Measurements from ENCODE around the gene TPO.

The TPO gene

DNA sequence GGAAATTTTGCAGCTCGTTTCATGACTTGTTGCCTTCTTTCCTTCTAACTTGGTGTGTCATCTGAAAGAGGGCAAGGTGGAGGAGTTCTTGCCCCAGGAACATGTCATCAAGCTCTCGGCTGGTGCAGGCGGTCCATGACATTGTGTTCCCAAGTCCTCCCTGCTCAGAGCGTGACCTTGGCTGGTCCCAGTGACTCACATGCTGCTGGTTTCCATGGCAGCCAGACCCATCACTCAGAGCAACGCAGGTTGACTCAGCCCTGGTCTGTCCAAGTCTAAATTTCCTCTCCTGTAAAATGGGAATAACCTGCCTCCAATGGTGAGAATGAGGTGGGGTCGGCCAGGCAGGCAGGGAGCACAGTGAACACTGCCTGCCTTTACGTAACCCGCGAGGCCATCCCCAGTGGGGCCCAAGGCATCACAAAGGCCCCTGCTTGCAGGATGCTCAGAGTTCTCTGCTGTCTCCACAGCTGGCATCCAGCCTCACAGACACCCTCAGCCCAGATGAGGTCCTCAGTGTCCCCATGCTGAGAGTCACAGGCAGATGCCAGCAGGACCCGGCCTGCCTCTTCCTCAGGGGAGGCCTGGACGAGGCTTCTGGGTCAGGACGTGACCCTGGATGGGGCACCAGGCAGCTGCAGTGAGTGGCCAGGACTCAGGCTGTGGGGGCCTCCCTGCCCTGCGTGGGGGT is 143.7 kb downstream of the TPO start:
- Histone ChIP-seq H3K27me3 (ENCODE audit: control insufficient read depth, insufficient read depth, low read length) (no peaks in the 10 kb centered on the region), H3K4me2 (ENCODE audit: low read length) (no peak overlapping the region), H3K4me3 (ENCODE audit: low read depth, low read length) (no peak overlapping the region), H3K79me2 (no peaks in the 10 kb centered on the region), H3K36me3 (ENCODE audit: control insufficient read depth, insufficient read depth, low read length) (no peaks in the 10 kb centered on the region), H2AFZ (no peak overlapping the region), H3K27ac (no peak overlapping the region), H3K9ac (no peak overlapping the region), H3K9me3 (ENCODE audit: control insufficient read depth, low read length) (no peaks in the 10 kb centered on the region), H3K4me1 (no peaks in the 10 kb centered on the region)
- TF ChIP-seq, protein P1, sequence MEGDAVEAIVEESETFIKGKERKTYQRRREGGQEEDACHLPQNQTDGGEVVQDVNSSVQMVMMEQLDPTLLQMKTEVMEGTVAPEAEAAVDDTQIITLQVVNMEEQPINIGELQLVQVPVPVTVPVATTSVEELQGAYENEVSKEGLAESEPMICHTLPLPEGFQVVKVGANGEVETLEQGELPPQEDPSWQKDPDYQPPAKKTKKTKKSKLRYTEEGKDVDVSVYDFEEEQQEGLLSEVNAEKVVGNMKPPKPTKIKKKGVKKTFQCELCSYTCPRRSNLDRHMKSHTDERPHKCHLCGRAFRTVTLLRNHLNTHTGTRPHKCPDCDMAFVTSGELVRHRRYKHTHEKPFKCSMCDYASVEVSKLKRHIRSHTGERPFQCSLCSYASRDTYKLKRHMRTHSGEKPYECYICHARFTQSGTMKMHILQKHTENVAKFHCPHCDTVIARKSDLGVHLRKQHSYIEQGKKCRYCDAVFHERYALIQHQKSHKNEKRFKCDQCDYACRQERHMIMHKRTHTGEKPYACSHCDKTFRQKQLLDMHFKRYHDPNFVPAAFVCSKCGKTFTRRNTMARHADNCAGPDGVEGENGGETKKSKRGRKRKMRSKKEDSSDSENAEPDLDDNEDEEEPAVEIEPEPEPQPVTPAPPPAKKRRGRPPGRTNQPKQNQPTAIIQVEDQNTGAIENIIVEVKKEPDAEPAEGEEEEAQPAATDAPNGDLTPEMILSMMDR (IDR thresholded peaks at IDR 0.05) = no peak

DNA sequence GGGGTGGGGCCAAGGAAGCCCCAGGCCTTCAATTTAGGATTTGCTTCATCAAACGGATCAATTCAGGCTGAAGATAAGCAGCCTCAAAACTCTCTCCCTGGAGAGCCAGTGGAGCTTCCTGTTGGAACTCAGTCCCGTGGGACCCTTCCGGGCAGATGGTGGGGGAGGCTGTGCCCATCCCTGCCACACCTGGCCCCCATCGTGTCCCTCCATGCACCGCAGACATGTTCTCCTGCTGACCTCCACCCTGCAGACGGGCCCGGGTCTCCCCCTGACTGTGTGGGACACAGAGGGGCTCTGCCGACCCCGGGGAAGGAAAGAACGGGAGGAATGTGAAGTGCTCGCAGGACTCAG is 144.2 kb downstream of the TPO start:
- no peaks in the 10 kb centered on the region for H3K9me3 ChIP-seq (ENCODE audit: control insufficient read depth, low read length)
- TF ChIP-seq, protein P1 (IDR thresholded peaks at IDR 0.05) = no peak
- no peaks in the 10 kb centered on the region for H3K4me1 ChIP-seq
- H3K79me2 ChIP-seq = no peaks in the 10 kb centered on the region
- H3K36me3 ChIP-seq (ENCODE audit: control insufficient read depth, insufficient read depth, low read length) = no peaks in the 10 kb centered on the region
- no peak overlapping the region for H3K9ac ChIP-seq
- H3K4me3 ChIP-seq (ENCODE audit: low read depth, low read length) = no peak overlapping the region
- H3K27me3 ChIP-seq (ENCODE audit: control insufficient read depth, insufficient read depth, low read length) = no peaks in the 10 kb centered on the region
- no peak overlapping the region for H3K27ac ChIP-seq
- no peak overlapping the region for H3K4me2 ChIP-seq (ENCODE audit: low read length)
- no peak overlapping the region for H2AFZ ChIP-seq

DNA sequence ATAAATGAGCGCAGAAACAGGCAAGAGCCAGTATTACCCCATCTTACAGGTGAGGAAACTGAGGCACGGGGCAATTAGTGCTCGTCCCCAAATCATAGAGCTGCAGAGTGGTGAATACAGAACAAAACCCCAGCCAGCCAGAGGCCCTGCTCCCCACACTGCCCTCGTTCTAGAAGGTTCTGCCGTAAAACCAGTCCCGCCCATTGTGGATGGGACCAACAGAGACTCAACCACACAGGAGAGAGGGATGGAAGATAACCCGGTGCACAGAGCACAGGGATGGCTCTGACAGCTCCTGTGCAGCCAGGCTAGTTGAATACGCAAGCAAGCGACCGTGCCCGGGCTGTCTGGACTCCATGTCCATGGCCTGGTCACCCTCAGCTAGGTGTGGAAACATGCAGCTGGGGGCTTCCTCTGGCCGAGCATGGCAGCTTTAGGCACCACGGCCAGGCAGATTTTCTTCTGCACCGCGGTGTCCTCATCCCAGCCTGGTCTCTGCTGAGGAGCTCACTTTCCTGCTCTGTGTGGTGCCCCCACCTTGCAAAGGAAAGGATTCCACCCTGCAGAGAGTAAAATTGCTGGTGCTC is 146.4 kb downstream of the TPO start:
- no peak overlapping the region for H3K27ac ChIP-seq
- TF ChIP-seq, protein P1 (IDR thresholded peaks at IDR 0.05) = no peak
- H3K9me3 ChIP-seq (ENCODE audit: control insufficient read depth, low read length) = no peaks in the 10 kb centered on the region
- no peak overlapping the region for H3K4me3 ChIP-seq (ENCODE audit: low read depth, low read length)
- H3K4me1 ChIP-seq = no peaks in the 10 kb centered on the region
- no peak overlapping the region for H2AFZ ChIP-seq
- H3K4me2 ChIP-seq (ENCODE audit: low read length) = no peak overlapping the region
- no peaks in the 10 kb centered on the region for H3K27me3 ChIP-seq (ENCODE audit: control insufficient read depth, insufficient read depth, low read length)
- H3K9ac ChIP-seq = no peak overlapping the region
- no peaks in the 10 kb centered on the region for H3K36me3 ChIP-seq (ENCODE audit: control insufficient read depth, insufficient read depth, low read length)
- no peaks in the 10 kb centered on the region for H3K79me2 ChIP-seq

DNA sequence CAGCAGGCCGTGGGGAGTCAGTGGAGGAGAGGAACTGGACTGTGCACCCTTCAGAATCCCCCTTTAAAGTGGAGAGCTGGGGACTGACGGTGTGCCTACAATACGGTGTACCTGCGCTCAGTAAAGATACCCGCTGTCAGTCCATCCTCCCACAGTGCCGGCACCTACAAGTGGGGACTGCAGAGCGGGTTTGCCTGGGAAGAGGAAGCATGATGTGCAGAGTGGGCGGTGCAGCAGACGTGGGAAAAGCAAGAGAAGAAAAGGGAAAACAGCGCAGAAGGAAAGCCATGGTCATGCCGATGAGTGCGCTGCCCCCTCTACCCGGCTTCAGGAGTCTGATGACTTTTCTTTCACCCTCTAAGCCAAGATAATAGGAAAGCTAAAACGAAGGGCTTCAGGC is 148.0 kb downstream of the TPO start:
- TF ChIP-seq, protein P1 (IDR thresholded peaks at IDR 0.05) = no peak
- H3K36me3 ChIP-seq (ENCODE audit: control insufficient read depth, insufficient read depth, low read length) = no peaks in the 10 kb centered on the region
- no peak overlapping the region for H3K27ac ChIP-seq
- H3K27me3 ChIP-seq (ENCODE audit: control insufficient read depth, insufficient read depth, low read length) = no peaks in the 10 kb centered on the region
- H2AFZ ChIP-seq = no peak overlapping the region
- H3K79me2 ChIP-seq = no peaks in the 10 kb centered on the region
- no peaks in the 10 kb centered on the region for H3K9me3 ChIP-seq (ENCODE audit: control insufficient read depth, low read length)
- H3K4me1 ChIP-seq = no peaks in the 10 kb centered on the region
- no peak overlapping the region for H3K4me2 ChIP-seq (ENCODE audit: low read length)
- H3K9ac ChIP-seq = no peak overlapping the region
- H3K4me3 ChIP-seq (ENCODE audit: low read depth, low read length) = no peak overlapping the region

All from parathyroid adenoma (tissue), 2 donors.